ENCODE measurements around the gene TFPT.

GRCh38 chr19:54094426-54095000, 20.9 kb downstream of the TFPT start:
- no peak for TF ChIP-seq POLR2A (IDR thresholded peaks at IDR 0.05)
- TF ChIP-seq, protein P1, sequence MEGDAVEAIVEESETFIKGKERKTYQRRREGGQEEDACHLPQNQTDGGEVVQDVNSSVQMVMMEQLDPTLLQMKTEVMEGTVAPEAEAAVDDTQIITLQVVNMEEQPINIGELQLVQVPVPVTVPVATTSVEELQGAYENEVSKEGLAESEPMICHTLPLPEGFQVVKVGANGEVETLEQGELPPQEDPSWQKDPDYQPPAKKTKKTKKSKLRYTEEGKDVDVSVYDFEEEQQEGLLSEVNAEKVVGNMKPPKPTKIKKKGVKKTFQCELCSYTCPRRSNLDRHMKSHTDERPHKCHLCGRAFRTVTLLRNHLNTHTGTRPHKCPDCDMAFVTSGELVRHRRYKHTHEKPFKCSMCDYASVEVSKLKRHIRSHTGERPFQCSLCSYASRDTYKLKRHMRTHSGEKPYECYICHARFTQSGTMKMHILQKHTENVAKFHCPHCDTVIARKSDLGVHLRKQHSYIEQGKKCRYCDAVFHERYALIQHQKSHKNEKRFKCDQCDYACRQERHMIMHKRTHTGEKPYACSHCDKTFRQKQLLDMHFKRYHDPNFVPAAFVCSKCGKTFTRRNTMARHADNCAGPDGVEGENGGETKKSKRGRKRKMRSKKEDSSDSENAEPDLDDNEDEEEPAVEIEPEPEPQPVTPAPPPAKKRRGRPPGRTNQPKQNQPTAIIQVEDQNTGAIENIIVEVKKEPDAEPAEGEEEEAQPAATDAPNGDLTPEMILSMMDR (IDR thresholded peaks at IDR 0.05): no peak

Measured in uterus (tissue), 2 donors.